Duodenal mucosa (tissue), 2 donors: Measurements from ENCODE around the gene DPH7.
"Not testable (repeated sequence)": the region's sequence is repeated elsewhere in the genome, so short reads cannot be mapped to it uniquely, and the experiment has no call there.

Experiments
- H3K27ac ChIP-seq: one replicate; pipeline ENCODE4 v1.7.0; 2013; ENCODE audit warnings: low read depth, low read length
- H3K27me3 ChIP-seq, 2 donors: one replicate each; pipeline ENCODE4 v1.7.0; 2013; ENCODE audit warnings: low read length in 2 of 2, control low read depth in 1 of 2; ENCODE audit not compliant: insufficient read depth in 2 of 2, control insufficient read depth in 1 of 2
- H3K36me3 ChIP-seq, 2 donors: one replicate each; pipeline ENCODE4 v1.7.0; 2013; ENCODE audit warnings: low read length in 2 of 2, control low read depth in 1 of 2; ENCODE audit not compliant: insufficient read depth in 2 of 2, control insufficient read depth in 1 of 2
- H3K4me1 ChIP-seq, 2 donors: one replicate each; pipeline ENCODE4 v1.7.0; 2013; ENCODE audit warnings: low read length in 2 of 2, control low read depth in 1 of 2; ENCODE audit not compliant: insufficient read depth in 2 of 2, control insufficient read depth in 1 of 2
- H3K4me3 ChIP-seq, 2 donors: one replicate each; pipeline ENCODE4 v1.7.0; 2013; ENCODE audit warnings: low read length in 2 of 2, low read depth in 1 of 2
- H3K9ac ChIP-seq, 2 donors: one replicate each; pipeline ENCODE4 v1.7.0; 2013; ENCODE audit warnings: low read length in 2 of 2, low read depth in 1 of 2
- H3K9me3 ChIP-seq, 2 donors: one replicate each; pipeline ENCODE4 v1.7.0; 2013; ENCODE audit warnings: low read length in 2 of 2, control low read depth in 1 of 2; ENCODE audit not compliant: control insufficient read depth in 1 of 2

Gene DPH7

DNA sequence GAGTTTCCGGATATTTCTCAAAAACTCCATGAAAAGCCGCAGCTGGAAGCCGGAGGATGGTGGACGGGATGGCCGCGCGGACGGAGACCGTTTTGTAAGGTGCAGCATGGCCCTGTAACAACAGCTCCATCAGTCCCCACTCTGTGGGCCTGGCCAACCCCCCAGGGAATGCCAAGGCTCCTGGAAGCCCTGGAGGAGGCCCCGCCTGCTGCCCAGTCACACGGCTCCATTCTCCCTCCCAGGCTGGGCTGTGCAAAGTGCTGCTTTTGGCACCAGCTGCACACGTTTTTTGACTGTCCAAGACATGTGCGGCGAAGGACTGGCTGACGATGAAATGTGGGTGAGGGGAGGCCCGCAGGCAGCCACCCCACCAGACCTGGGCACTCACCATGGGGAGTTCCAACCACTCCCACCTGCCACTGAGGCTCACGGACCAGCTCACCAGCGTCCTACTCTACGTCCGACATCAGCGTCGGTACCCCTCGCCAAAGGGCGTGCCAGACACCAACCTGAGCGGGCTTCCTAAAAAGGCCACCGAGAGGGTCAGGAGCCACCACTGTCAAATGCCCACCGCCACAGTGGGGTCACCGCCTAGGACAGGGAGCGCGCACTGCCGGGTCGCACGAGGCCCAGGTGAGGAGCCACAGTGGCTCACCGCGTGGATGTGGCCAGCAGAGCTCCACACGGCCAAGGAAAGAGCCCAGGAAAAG, 55.8 kb downstream of the DPH7 start:
- no peaks in the 10 kb centered on the region for H3K27me3 ChIP-seq
- no peaks in the 10 kb centered on the region for H3K9me3 ChIP-seq
- H3K9ac ChIP-seq, result no peak overlapping the region
- no peaks in the 10 kb centered on the region for H3K4me1 ChIP-seq
- peaks cover 0 to 4% of the 10 kb centered on the region in 2 donors for H3K36me3 ChIP-seq
- H3K4me3 ChIP-seq, result no peak overlapping the region
- no peak overlapping the region for H3K27ac ChIP-seq

- Histone ChIP-seq H3K36me3 (peaks cover 0 to 4% of the 10 kb centered on the region in 2 donors), H3K4me1 (no peaks in the 10 kb centered on the region), H3K4me3 (no peak overlapping the region), H3K27me3 (no peaks in the 10 kb centered on the region), H3K27ac (no peak overlapping the region), H3K9ac (no peak overlapping the region), H3K9me3 (no peaks in the 10 kb centered on the region)
Observed at GRCh38 chr9:137521405-137521985, 57.2 kb downstream of the DPH7 start.

GRCh38 chr9:137520614-137521404, 57.9 kb downstream of the DPH7 start:
- Histone ChIP-seq H3K27ac (no peak overlapping the region), H3K36me3 (peaks cover 0 to 4% of the 10 kb centered on the region in 2 donors), H3K9me3 (no peaks in the 10 kb centered on the region), H3K27me3 (no peaks in the 10 kb centered on the region), H3K9ac (no peak overlapping the region), H3K4me1 (no peaks in the 10 kb centered on the region), H3K4me3 (no peak overlapping the region)

DNA sequence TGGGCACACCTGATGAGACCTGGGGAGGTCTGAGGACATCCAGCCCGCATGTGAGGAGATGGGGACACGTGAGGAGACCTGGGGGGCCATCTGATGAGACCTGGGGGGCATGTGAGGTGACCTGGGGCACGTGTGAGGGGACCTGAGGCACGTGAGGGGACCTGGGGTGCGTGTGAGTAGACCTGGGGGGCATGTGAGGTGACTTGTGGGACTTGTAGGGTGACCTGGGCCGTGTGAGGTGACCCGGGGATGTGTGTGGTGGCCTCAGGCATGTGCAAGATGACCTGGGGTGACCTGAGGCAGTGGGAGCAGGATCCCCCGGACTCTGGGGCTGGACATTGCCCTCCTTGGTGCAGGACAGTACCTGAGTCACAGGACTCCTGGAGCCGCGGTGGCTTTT, 59.2 kb downstream of the DPH7 start:
- no peaks in the 10 kb centered on the region for H3K27me3 ChIP-seq
- peaks cover 0 to 4% of the 10 kb centered on the region in 2 donors for H3K36me3 ChIP-seq
- H3K4me3 ChIP-seq, result no peak overlapping the region
- no peak overlapping the region for H3K27ac ChIP-seq
- H3K9ac ChIP-seq, result no peak overlapping the region
- no peaks in the 10 kb centered on the region for H3K9me3 ChIP-seq
- H3K4me1 ChIP-seq, result no peaks in the 10 kb centered on the region

GRCh38 chr9:137518661-137519459, 59.9 kb downstream of the DPH7 start:
- not testable (repeated sequence) for H3K9ac ChIP-seq

DNA sequence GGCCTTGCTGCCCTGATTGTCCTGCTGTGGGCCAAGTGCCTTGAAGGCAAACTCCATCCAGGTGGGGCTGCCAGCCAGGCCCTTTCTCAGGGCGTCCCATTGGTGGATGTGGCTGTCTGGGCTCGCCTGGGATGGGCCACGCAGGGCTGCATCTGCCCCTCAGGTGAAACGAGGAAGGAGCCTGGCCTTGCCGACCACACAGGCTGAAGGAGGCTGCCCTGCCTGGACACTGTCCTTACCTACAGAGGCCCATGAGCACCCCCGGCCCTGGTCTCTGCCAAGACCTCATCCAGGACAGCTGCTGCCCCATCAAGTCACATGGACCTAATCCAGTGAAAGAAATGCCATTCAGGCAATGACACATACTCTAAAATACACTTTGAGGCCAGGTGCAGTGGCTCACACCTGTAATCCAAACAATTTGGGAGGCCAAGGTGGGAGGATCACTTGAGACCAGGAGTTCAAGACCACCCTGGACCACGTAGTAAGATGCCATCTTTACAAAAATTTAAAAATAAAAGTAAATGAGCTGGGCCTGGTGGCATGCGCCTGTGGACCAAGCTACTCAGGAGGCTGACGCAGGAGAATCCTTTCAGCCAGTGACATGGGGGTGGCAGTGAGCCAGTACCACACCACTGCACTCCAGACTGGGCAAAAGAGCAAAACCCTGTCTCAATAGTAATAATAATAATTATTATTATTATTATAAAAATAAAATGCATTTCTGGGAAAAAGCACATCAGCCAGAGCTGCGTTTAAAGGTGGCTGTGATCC, 62.4 kb downstream of the DPH7 start:
- Histone ChIP-seq H3K4me1 (peaks cover 5 to 6% of the 10 kb centered on the region in 2 donors), H3K36me3 (peaks cover 0 to 4% of the 10 kb centered on the region in 2 donors), H3K27ac (no peak overlapping the region), H3K9me3 (no peaks in the 10 kb centered on the region), H3K4me3 (no peak overlapping the region), H3K9ac (no peak overlapping the region), H3K27me3 (no peaks in the 10 kb centered on the region)

More at GRCh38 chr9:137518661-137519459, 59.9 kb downstream of the DPH7 start:
- not testable (repeated sequence) for H3K36me3 ChIP-seq, H3K27ac ChIP-seq, H3K4me3 ChIP-seq, H3K4me1 ChIP-seq, H3K9me3 ChIP-seq, H3K27me3 ChIP-seq

- Histone ChIP-seq H3K36me3 (peaks cover 0 to 4% of the 10 kb centered on the region in 2 donors), H3K27me3 (no peaks in the 10 kb centered on the region), H3K9ac (no peak overlapping the region), H3K4me3 (no peak overlapping the region), H3K27ac (no peak overlapping the region), H3K4me1 (peaks cover 6 to 7% of the 10 kb centered on the region in 2 donors), H3K9me3 (no peaks in the 10 kb centered on the region)
Observed at GRCh38 chr9:137515338-137515724, 63.4 kb downstream of the DPH7 start.

DNA sequence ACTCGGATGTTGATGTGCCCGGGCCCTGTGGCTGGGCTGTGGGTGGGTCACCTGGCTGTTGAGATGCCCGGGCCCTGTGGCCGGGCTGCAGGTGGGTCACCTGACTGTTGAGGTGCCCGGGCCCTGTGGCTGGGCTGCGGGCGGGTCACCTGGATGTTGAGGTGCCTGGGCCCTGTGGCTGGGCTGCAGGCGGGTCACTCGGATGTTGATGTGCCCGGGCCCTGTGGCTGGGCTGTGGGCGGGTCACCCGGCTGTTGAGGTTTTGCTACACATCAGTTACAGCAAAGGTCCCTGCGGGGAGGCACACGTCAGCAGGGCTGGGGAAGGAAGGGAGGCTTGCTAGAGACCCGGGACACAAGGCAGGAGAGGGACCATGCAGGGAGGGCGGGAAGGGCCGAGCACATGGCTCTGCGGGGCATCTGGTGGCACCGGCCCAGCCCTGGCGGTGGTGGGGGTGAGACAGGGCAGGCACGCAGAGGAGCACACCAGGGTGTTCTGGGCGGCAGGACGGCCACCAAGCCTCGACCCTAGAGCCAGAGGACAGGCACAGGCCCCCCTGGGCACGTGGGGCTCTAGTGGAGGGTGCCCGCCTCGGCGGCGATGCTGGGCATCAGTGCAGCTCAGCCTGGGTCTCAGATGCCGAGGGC, 63.9 kb downstream of the DPH7 start:
- Histone ChIP-seq H3K4me3 (no peak overlapping the region), H3K4me1 (peaks cover 6 to 7% of the 10 kb centered on the region in 2 donors), H3K9me3 (no peaks in the 10 kb centered on the region), H3K9ac (no peak overlapping the region), H3K27me3 (no peaks in the 10 kb centered on the region), H3K27ac (no peak overlapping the region), H3K36me3 (peaks cover 0 to 4% of the 10 kb centered on the region in 2 donors)
